Fibroblast of villous mesenchyme (primary cell): ENCODE data around the gene CBR3. TPM values are rescaled to one million over a fixed set of nuclear protein-coding genes. Genes with fewer than 3 reads are reported as not detected.

Source experiments
- DNase-seq: peaks from one replicate; pipeline ENCODE4 v3.0.0-alpha.2; 2010; ENCODE audit warnings: low read depth
- H3K4me3 ChIP-seq: 2 replicates; pipeline ENCODE4 v1.5.1; 2011; ENCODE audit warnings: low read depth, mild to moderate bottlenecking, low read length
- CTCF ChIP-seq: IDR thresholded peaks from 2 replicates; pipeline ENCODE4 v1.5.1; 2012; ENCODE audit warnings: low read depth, mild to moderate bottlenecking, low read length; ENCODE audit not compliant: insufficient read depth
- total RNA-seq: library from RNA; depleted of rRNA; stranded (reverse); fragments of >200 nt; gene quantifications from 2 replicates; pipeline ENCODE4 v1.2.3, GENCODE V29; 2012

Gene CBR3
- total RNA-seq, 1 donor, result 12.1 TPM

GRCh38 chr21:36165356-36165755 lies 30.5 kb downstream of the CBR3 start:
- TF ChIP-seq CTCF, result no peak
- H3K4me3 ChIP-seq, result no peak overlapping the region
- DNase-seq, result no peak

- no peak overlapping the region for H3K4me3 ChIP-seq
- DNase-seq, result peak; percentile 76
- no peak for TF ChIP-seq CTCF
Measured at GRCh38 chr21:36166705-36167104, 31.8 kb downstream of the CBR3 start.

- H3K4me3 ChIP-seq, result no peak overlapping the region
- no peak for DNase-seq
- no peak for TF ChIP-seq CTCF
Measured at GRCh38 chr21:36167541-36167940, 32.7 kb downstream of the CBR3 start.

- no peak overlapping the region for H3K4me3 ChIP-seq
- peak; percentile 21 for TF ChIP-seq CTCF
- no peak for DNase-seq
Measured at GRCh38 chr21:36169470-36170128, 34.7 kb downstream of the CBR3 start.

- H3K4me3 ChIP-seq, result no peak overlapping the region
Measured at GRCh38 chr21:36170823-36171222, 35.9 kb downstream of the CBR3 start.

GRCh38 chr21:36171336-36171735 lies 36.5 kb downstream of the CBR3 start:
- no peak for DNase-seq
- no peak overlapping the region for H3K4me3 ChIP-seq
- no peak for TF ChIP-seq CTCF

More at GRCh38 chr21:36170823-36171222, 35.9 kb downstream of the CBR3 start:
- no peak for TF ChIP-seq CTCF
- DNase-seq, result no peak
